Neural cell (in vitro differentiated cells): ENCODE measurements around the gene ARHGEF7. TPM values are rescaled to one million over a fixed set of nuclear protein-coding genes. Genes with fewer than 3 reads are reported as not detected.

Experiments
- H2AFZ ChIP-seq: fragments of 200-600, 300-800 bp; sonication (generic), shearing (Covaris generic); 2 replicates; pipeline ENCODE4 v1.6.0; 2014; ENCODE audit warnings: low read depth, mild to moderate bottlenecking, antibody characterized with exemption, low read length, moderate library complexity
- H3F3A ChIP-seq: fragments of 200-600 bp; shearing (Covaris generic); 2 replicates; pipeline ENCODE4 v1.6.1; 2016; ENCODE audit warnings: mild to moderate bottlenecking, moderate library complexity, mixed read lengths, antibody characterized with exemption, low read length; ENCODE audit not compliant: insufficient read depth, poor library complexity, severe bottlenecking
- H3K27ac ChIP-seq: fragments of 200-600, 300-800 bp; sonication (generic), shearing (Covaris generic); 2 replicates; pipeline ENCODE4 v1.5.1; 2014; ENCODE audit warnings: mild to moderate bottlenecking, low read length, moderate library complexity
- H3K27me3 ChIP-seq: fragments of 300-800, 200-600 bp; sonication (generic), shearing (Covaris generic); 2 replicates; pipeline ENCODE4 v1.6.0; 2014; ENCODE audit warnings: mild to moderate bottlenecking, low read depth, low read length, moderate library complexity; ENCODE audit not compliant: insufficient read depth
- H3K36me3 ChIP-seq: fragments of 300-800, 200-600 bp; sonication (generic), shearing (Covaris generic); 2 replicates; pipeline ENCODE4 v1.5.1; 2014; ENCODE audit warnings: mild to moderate bottlenecking, antibody characterized with exemption, low read length, moderate library complexity; ENCODE audit not compliant: insufficient read depth
- H3K4me2 ChIP-seq: fragments of 300-800, 200-600 bp; sonication (generic), shearing (Covaris generic); 2 replicates; pipeline ENCODE4 v1.6.0; 2014; ENCODE audit warnings: mild to moderate bottlenecking, low read length
- H3K4me3 ChIP-seq: fragments of 300-800, 200-600 bp; sonication (generic), shearing (Covaris generic); 2 replicates; pipeline ENCODE4 v1.5.1; 2014; ENCODE audit warnings: mild to moderate bottlenecking, low read length, moderate library complexity
- H3K79me2 ChIP-seq: fragments of 200-600 bp; shearing (Covaris generic); replicated peaks from 2 replicates; pipeline ENCODE4 v1.6.0; 2014; ENCODE audit warnings: mild to moderate bottlenecking, low read length, moderate library complexity; ENCODE audit not compliant: insufficient read depth
- H3K9ac ChIP-seq: fragments of 300-800, 200-600 bp; sonication (generic), shearing (Covaris generic); 2 replicates; pipeline ENCODE4 v1.6.1; 2016; ENCODE audit warnings: mild to moderate bottlenecking, low read length, mixed read lengths
- H3K9me2 ChIP-seq: fragments of 200-600 bp; shearing (Covaris generic); 2 replicates; pipeline ENCODE4 v1.6.1; 2016; ENCODE audit warnings: mild to moderate bottlenecking, low read length, mixed read lengths; ENCODE audit not compliant: insufficient read depth
- H3K9me3 ChIP-seq: fragments of 200-600, 300-800 bp; sonication (generic), shearing (Covaris generic); 2 replicates; pipeline ENCODE4 v1.6.1; 2016; ENCODE audit warnings: mild to moderate bottlenecking, mixed run types, low read length, moderate library complexity, mixed read lengths
- H4K20me1 ChIP-seq: fragments of 200-600 bp; shearing (Covaris generic); 2 replicates; pipeline ENCODE4 v1.6.1; 2016; ENCODE audit warnings: mild to moderate bottlenecking, mixed run types; ENCODE audit not compliant: insufficient read depth
- CTCF ChIP-seq: fragments of 450-650 bp; IDR thresholded peaks from 2 replicates; pipeline ENCODE4 v1.5.1; 2014; ENCODE audit warnings: antibody characterized with exemption, mild to moderate bottlenecking, moderate library complexity; ENCODE audit not compliant: poor library complexity, severe bottlenecking
- EP300 ChIP-seq: fragments of 450-650 bp; conservative IDR thresholded peaks from 2 replicates; pipeline ENCODE4 v1.6.1; 2014; ENCODE audit warnings: antibody characterized with exemption, mild to moderate bottlenecking, moderate library complexity; ENCODE audit not compliant: poor library complexity, severe bottlenecking
- EZH2 ChIP-seq: fragments of 200-600, 300-800 bp; shearing (Covaris generic), sonication (generic); IDR thresholded peaks from 2 replicates; pipeline ENCODE4 v1.6.1; 2014; ENCODE audit warnings: antibody characterized with exemption, low read length, borderline replicate concordance, mild to moderate bottlenecking; ENCODE audit not compliant: insufficient read depth, poor library complexity, severe bottlenecking
- MXI1 ChIP-seq: fragments of 450-650 bp; conservative IDR thresholded peaks from 2 replicates; pipeline ENCODE4 v1.6.1; 2014; ENCODE audit warnings: antibody characterized with exemption, mild to moderate bottlenecking; ENCODE audit not compliant: poor library complexity, severe bottlenecking
- POLR2AphosphoS5 ChIP-seq: IDR thresholded peaks from 2 replicates; pipeline ENCODE4 v1.6.1; 2012
- RAD21 ChIP-seq: fragments of 450-650 bp; conservative IDR thresholded peaks from 2 replicates; pipeline ENCODE4 v1.6.1; 2014; ENCODE audit warnings: antibody characterized with exemption, mild to moderate bottlenecking, moderate library complexity
- REST ChIP-seq: IDR thresholded peaks from 2 replicates; pipeline ENCODE4 v1.6.1; 2012; ENCODE audit warnings: borderline replicate concordance
- SMC3 ChIP-seq: fragments of 450-650 bp; conservative IDR thresholded peaks from 2 replicates; pipeline ENCODE4 v1.6.1; 2014; ENCODE audit warnings: antibody characterized with exemption, mild to moderate bottlenecking, moderate library complexity; ENCODE audit not compliant: poor library complexity
- TAF1 ChIP-seq: IDR thresholded peaks from 2 replicates; pipeline ENCODE4 v1.6.1; 2012; ENCODE audit warnings: low read depth
- polyA plus RNA-seq: library from polyadenylated mRNA; depleted of rRNA; stranded (reverse); fragments of >200 nt; gene quantifications from 2 replicates; pipeline ENCODE4 v1.2.3, GENCODE V29; 2014

ARHGEF7 gene
- polyA plus RNA-seq, 1 donor from 2014 or later: 155 TPM

GRCh38 chr13:111245576-111246384, 130.7 kb downstream of the ARHGEF7 start:
- no peaks in the 10 kb centered on the region for H3F3A ChIP-seq
- H3K36me3 ChIP-seq: peaks cover 19% of the 10 kb centered on the region
- no peak overlapping the region for H3K27ac ChIP-seq
- no peaks in the 10 kb centered on the region for H3K9me2 ChIP-seq
- H2AFZ ChIP-seq: no peak overlapping the region
- H3K79me2 ChIP-seq: peaks cover 6% of the 10 kb centered on the region
- no peaks in the 10 kb centered on the region for H3K27me3 ChIP-seq
- H3K4me3 ChIP-seq: no peak overlapping the region
- no peaks in the 10 kb centered on the region for H4K20me1 ChIP-seq
- no peak for TF ChIP-seq POLR2AphosphoS5
- no peak for TF ChIP-seq MXI1
- TF ChIP-seq EP300: no peak
- no peak for TF ChIP-seq CTCF
- no peak for TF ChIP-seq TAF1
- TF ChIP-seq REST: no peak
- TF ChIP-seq RAD21: no peak
- no peak for TF ChIP-seq SMC3
- TF ChIP-seq EZH2: no peak
- H3K9ac ChIP-seq: no peak overlapping the region
- no peak overlapping the region for H3K4me2 ChIP-seq
- H3K9me3 ChIP-seq: no peaks in the 10 kb centered on the region

GRCh38 chr13:111247552-111247951, 132.4 kb downstream of the ARHGEF7 start:
- peaks cover 19% of the 10 kb centered on the region for H3K36me3 ChIP-seq
- no peak overlapping the region for H3K4me2 ChIP-seq
- H3F3A ChIP-seq: no peaks in the 10 kb centered on the region
- H3K79me2 ChIP-seq: peaks cover 6% of the 10 kb centered on the region
- no peak overlapping the region for H3K4me3 ChIP-seq
- H3K9me2 ChIP-seq: no peaks in the 10 kb centered on the region
- H2AFZ ChIP-seq: no peak overlapping the region
- TF ChIP-seq EP300 (no peak), EZH2 (no peak), MXI1 (no peak), RAD21 (no peak), TAF1 (no peak), SMC3 (no peak), POLR2AphosphoS5 (no peak), CTCF (no peak), REST (no peak)
- H3K27me3 ChIP-seq: no peaks in the 10 kb centered on the region
- H4K20me1 ChIP-seq: no peaks in the 10 kb centered on the region
- H3K9me3 ChIP-seq: no peaks in the 10 kb centered on the region
- H3K9ac ChIP-seq: no peak overlapping the region
- H3K27ac ChIP-seq: no peak overlapping the region
